Panc1 (cell line): ENCODE results near the gene NPSR1.

ENCODE experiments used
- CTCF ChIP-seq: fragments of 450-650 bp; IDR thresholded peaks from 2 replicates; pipeline ENCODE4 v1.5.1; 2017; ENCODE audit warnings: mild to moderate bottlenecking
- REST ChIP-seq, 2 experiments: IDR thresholded peaks; 2 replicates each; pipeline ENCODE4 v1.6.1; 2011 to 2012; ENCODE audit warnings: low read depth in 2 of 2, control low read depth in 1 of 2, low read length in 1 of 2, mild to moderate bottlenecking in 1 of 2, moderate library complexity in 1 of 2; ENCODE audit not compliant: insufficient read depth in 1 of 2

GRCh38 chr7:34612661-34613060 lies 45.4 kb upstream of the NPSR1 start:
- no peak for TF ChIP-seq CTCF
- TF ChIP-seq REST (IDR thresholded peaks at IDR 0.05; ENCODE audit: insufficient read depth in 1 of 2, low read depth in 2 of 2, low read length in 1 of 2), result no peak
